HG02571 (cell line): ENCODE results near the gene JMJD4.
"Not testable (repeated sequence)": the region's sequence is repeated elsewhere in the genome, so short reads cannot be mapped to it uniquely, and the experiment has no call there.

Experiments
- ATAC-seq: cut with Tn5 transposase; IDR thresholded peaks from one replicate; pipeline ENCODE4 v1.9.1; 2021; ENCODE audit warnings: mild to moderate bottlenecking, moderate library complexity; ENCODE audit not compliant: unreplicated experiment

JMJD4 gene

GRCh38 chr1:227701631-227702030 is 33.5 kb downstream of the JMJD4 start:
- ATAC-seq, result not testable (repeated sequence)

DNA sequence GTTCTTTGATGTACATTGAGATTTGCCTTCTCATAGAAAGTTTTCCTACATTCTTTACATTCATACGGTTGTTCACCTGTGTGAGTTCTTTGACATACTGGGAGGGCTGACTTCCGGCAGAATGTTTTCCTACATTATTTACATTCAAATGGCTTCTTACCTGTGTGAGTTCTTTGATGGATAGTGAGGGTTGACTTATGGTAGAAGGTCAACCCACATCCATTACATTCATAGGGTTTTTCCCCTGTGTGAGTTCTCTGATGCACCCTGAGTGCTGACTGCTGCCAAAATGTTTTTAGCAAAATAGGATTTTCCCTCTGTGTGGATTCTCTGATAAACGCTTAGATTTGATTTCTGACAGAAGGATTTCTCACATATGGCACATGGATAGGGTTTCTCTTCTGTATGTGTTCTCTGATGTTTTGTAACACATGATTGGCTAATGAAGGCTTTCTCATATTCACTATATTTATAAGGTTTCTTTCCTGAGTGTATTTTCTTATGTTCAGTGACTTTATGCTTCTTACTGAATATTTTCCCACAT is 37.7 kb downstream of the JMJD4 start:
- ATAC-seq, result no peak

DNA sequence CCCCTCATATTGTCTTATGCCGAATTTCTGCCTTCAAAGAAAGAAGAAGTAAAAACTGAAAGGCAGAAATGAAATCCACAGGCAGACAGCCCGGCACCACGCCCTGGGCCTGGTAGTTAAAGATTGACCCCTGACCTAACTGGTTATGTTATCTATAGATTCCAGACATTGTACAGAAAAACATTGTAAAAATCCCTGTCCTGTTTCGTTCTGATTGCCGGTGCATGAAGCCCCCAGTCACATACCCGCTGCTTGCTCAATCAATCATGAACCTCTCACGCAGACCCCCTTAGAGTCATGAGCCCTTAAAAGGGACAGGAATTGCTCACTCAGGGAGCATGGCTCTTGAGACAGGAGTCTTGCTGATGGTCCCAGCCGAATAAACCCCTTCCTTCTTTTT is 49.3 kb downstream of the JMJD4 start:
- ATAC-seq, result no peak
